Nephron (organoid): Measurements from ENCODE around the gene DDIT3.

Source experiments
- H3K27ac Mint-ChIP-seq, 3 experiments: 2 replicates each; pipeline ENCODE4 v1.8.0; 2020; ENCODE audit warnings: mixed read lengths in 3 of 3, mild to moderate bottlenecking in 2 of 3, moderate library complexity in 1 of 3
- H3K27me3 Mint-ChIP-seq: 2 replicates; pipeline ENCODE4 v1.8.0; 2021; ENCODE audit warnings: low read depth, mild to moderate bottlenecking, moderate library complexity, mixed read lengths
- H3K36me3 Mint-ChIP-seq: 2 replicates; pipeline ENCODE4 v1.8.0; 2020; ENCODE audit warnings: low read depth, mixed read lengths
- H3K4me1 Mint-ChIP-seq: 2 replicates; pipeline ENCODE4 v1.8.0; 2020; ENCODE audit warnings: mixed read lengths
- H3K4me3 Mint-ChIP-seq, 3 experiments: 2 replicates each; pipeline ENCODE4 v1.8.0; 2020; ENCODE audit warnings: mild to moderate bottlenecking in 3 of 3, mixed read lengths in 3 of 3, moderate library complexity in 2 of 3
- H3K9me3 Mint-ChIP-seq: 2 replicates; pipeline ENCODE4 v1.8.0; 2020; ENCODE audit warnings: mixed read lengths
- TF ChIP-seq, protein P1 (sequence below), 3 experiments: fragments of 200-600 bp; sonication (generic); IDR thresholded peaks; one replicate each; pipeline ENCODE4 v1.5.0; 2021; ENCODE audit warnings: antibody characterized with exemption in 3 of 3; ENCODE audit not compliant: unreplicated experiment in 3 of 3

Gene DDIT3

DNA sequence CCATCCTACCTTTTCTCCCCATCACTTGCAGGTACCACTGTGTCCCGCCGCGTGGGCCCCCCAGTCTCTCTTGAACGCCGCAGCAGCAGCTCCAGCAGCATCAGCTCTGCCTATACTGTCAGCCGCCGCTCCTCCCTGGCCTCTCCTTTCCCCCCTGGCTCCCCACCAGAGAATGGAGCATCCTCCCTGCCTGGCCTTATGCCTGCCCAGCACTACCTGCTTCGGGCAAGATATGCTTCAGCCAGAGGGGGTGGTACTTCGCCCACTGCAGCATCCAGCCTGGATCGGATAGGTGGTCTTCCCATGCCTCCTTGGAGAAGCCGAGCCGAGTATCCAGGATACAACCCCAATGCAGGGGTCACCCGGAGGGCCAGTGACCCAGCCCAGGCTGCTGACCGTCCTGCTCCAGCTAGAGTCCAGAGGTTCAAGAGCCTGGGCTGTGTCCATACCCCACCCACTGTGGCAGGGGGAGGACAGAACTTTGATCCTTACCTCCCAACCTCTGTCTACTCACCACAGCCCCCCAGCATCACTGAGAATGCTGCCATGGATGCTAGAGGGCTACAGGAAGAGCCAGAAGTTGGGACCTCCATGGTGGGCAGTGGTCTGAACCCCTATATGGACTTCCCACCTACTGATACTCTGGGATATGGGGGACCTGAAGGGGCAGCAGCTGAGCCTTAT lies 49.9 kb downstream of the DDIT3 start:
- no peak overlapping the region for H3K4me3 Mint-ChIP-seq
- TF ChIP-seq, protein P1, sequence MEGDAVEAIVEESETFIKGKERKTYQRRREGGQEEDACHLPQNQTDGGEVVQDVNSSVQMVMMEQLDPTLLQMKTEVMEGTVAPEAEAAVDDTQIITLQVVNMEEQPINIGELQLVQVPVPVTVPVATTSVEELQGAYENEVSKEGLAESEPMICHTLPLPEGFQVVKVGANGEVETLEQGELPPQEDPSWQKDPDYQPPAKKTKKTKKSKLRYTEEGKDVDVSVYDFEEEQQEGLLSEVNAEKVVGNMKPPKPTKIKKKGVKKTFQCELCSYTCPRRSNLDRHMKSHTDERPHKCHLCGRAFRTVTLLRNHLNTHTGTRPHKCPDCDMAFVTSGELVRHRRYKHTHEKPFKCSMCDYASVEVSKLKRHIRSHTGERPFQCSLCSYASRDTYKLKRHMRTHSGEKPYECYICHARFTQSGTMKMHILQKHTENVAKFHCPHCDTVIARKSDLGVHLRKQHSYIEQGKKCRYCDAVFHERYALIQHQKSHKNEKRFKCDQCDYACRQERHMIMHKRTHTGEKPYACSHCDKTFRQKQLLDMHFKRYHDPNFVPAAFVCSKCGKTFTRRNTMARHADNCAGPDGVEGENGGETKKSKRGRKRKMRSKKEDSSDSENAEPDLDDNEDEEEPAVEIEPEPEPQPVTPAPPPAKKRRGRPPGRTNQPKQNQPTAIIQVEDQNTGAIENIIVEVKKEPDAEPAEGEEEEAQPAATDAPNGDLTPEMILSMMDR (IDR thresholded peaks at IDR 0.05; ENCODE audit: unreplicated experiment in 3 of 3): no peak
- peaks cover 17% of the 10 kb centered on the region for H3K36me3 Mint-ChIP-seq
- no peak overlapping the region for H3K27ac Mint-ChIP-seq
- H3K4me1 Mint-ChIP-seq: peaks cover 9% of the 10 kb centered on the region
- no peaks in the 10 kb centered on the region for H3K9me3 Mint-ChIP-seq
- H3K27me3 Mint-ChIP-seq: peaks cover 67% of the 10 kb centered on the region

DNA sequence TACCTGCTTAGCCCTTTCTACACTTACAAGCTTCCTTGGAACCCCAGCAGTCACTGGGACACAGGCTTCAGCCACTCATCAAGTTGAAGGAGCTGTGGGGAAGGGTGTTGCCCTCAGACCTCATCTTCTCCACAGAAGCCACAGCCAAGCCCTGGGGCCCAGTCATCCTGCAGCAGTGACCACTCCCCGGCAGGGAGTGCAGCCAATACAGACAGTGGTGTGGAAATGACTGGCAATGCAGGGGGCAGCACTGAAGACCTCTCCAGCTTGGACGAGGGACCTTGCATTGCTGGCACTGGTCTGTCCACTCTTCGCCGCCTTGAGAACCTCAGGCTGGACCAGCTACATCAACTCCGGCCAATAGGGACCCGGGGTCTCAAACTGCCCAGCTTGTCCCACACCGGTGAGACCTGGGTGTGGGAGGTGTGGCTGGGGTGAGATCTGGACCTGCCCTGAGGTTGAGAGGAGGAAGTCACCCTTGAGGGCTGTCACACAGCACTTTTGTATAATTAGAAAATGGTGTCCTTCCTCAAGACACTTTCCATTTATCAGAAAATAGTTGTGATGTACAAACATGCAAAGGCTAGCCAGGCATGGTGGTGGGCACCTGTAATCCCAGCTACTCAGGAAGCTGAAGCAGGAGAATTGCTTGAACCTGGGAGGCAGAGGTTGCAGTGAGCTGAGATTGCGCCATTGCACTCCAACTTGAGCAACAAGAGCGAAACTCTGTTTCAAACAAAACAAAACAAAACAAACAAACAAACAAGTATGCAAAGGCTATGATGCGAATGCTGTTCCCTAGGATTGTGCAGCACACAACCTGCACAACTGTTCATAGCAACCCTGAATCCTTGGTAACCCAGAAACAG lies 50.8 kb downstream of the DDIT3 start:
- Mint-ChIP-seq H3K4me1 (peaks cover 12% of the 10 kb centered on the region), H3K27me3 (peaks cover 58% of the 10 kb centered on the region), H3K4me3 (no peak overlapping the region), H3K9me3 (no peaks in the 10 kb centered on the region), H3K27ac (no peak overlapping the region), H3K36me3 (peaks cover 23% of the 10 kb centered on the region)
- TF ChIP-seq, protein P1 (IDR thresholded peaks at IDR 0.05; ENCODE audit: unreplicated experiment in 3 of 3): no peak

DNA sequence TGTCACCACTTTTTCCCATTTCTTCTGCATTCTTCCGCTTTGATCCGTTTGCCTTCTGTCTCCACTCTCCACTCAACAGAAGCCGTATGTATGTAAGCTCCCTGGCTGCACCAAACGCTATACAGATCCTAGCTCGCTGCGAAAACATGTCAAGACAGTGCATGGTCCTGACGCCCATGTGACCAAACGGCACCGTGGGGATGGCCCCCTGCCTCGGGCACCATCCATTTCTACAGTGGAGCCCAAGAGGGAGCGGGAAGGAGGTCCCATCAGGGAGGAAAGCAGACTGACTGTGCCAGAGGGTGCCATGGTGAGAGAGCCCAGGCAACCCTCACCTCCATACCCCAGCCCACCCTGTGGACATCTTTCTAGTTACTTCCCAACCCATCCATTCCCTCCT lies 52.4 kb downstream of the DDIT3 start:
- peaks cover 49% of the 10 kb centered on the region for H3K27me3 Mint-ChIP-seq
- H3K4me3 Mint-ChIP-seq: no peak overlapping the region
- TF ChIP-seq, protein P1 (IDR thresholded peaks at IDR 0.05; ENCODE audit: unreplicated experiment in 3 of 3): no peak
- peaks cover 6% of the 10 kb centered on the region for H3K4me1 Mint-ChIP-seq
- no peaks in the 10 kb centered on the region for H3K9me3 Mint-ChIP-seq
- H3K36me3 Mint-ChIP-seq: peaks cover 20% of the 10 kb centered on the region
- no peak overlapping the region for H3K27ac Mint-ChIP-seq

DNA sequence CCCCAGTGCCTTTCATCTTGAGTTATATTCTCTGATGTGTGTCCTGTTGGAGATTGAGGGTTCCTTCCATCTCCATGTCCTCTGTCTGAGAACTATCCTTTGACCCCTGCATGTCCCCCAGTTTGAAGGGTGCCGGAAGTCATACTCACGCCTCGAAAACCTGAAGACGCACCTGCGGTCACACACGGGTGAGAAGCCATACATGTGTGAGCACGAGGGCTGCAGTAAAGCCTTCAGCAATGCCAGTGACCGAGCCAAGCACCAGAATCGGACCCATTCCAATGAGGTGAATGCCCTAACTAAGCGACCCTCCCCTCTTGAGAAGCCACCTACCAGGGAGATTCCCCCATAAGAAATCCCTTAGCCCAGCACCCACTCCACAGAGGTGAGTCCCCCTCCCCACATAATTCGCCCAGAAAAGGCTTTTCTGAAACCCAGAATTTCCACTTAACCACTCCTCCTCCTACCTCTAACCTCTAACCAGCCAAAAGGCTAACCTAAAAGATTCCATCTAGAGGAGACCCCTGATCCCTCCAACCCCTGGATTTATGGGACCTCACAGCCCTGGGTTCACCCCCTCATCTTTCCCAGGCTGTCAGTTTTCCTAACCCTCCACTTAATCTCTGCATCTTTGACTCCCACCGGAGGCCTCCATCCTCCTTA lies 53.0 kb downstream of the DDIT3 start:
- TF ChIP-seq, protein P1 (IDR thresholded peaks at IDR 0.05; ENCODE audit: unreplicated experiment in 3 of 3): no peak
- no peak overlapping the region for H3K4me3 Mint-ChIP-seq
- H3K27me3 Mint-ChIP-seq: peaks cover 49% of the 10 kb centered on the region
- H3K27ac Mint-ChIP-seq: no peak overlapping the region
- peaks cover 20% of the 10 kb centered on the region for H3K36me3 Mint-ChIP-seq
- H3K4me1 Mint-ChIP-seq: peaks cover 11% of the 10 kb centered on the region
- no peaks in the 10 kb centered on the region for H3K9me3 Mint-ChIP-seq
